Transverse colon (tissue), 4 donors: Measurements from ENCODE around the gene ARHGAP23. TPM values are rescaled to one million over a fixed set of nuclear protein-coding genes. Genes with fewer than 3 reads are reported as not detected.
"Not testable (repeated sequence)": the region's sequence is repeated elsewhere in the genome, so short reads cannot be mapped to it uniquely, and the experiment has no call there.

Experiments
- DNase-seq: peaks from one replicate; pipeline ENCODE4 v3.0.0-alpha.2; 2019
- H3K27ac ChIP-seq, 4 donors: fragments of 200-600 bp; sonication (generic); 2 replicates each; pipeline ENCODE4 v1.5.1; 2016 to 2018; ENCODE audit warnings: inconsistent platforms in 4 of 4
- H3K27me3 ChIP-seq: fragments of 200-600 bp; sonication (generic); 2 replicates; pipeline ENCODE4 v1.5.1; 2017; ENCODE audit warnings: inconsistent platforms
- H3K36me3 ChIP-seq, 4 donors: fragments of 200-600 bp; sonication (generic); 2 replicates each; pipeline ENCODE4 v1.5.1; 2017 to 2019; ENCODE audit warnings: inconsistent platforms in 4 of 4
- H3K4me1 ChIP-seq, 4 donors: fragments of 200-600 bp; sonication (generic); 2 replicates each; pipeline ENCODE4 v1.5.1; 2017 to 2020; ENCODE audit warnings: inconsistent platforms in 4 of 4
- H3K4me3 ChIP-seq, 4 donors: fragments of 200-600 bp; sonication (generic); 1 replicate in 1 of 4; 2 replicates in 3 of 4; pipeline versions ENCODE4 v1.5.1 to v1.6.1; 2017 to 2019; ENCODE audit warnings: inconsistent platforms in 4 of 4
- H3K9me3 ChIP-seq, 2 donors: fragments of 200-600 bp; sonication (generic); 2 replicates each; pipeline ENCODE4 v1.5.1; 2017 to 2019; ENCODE audit warnings: inconsistent platforms in 2 of 2
- EP300 ChIP-seq: sonication (generic); formaldehyde crosslinking; IDR thresholded peaks from one replicate; pipeline ENCODE4 v1.6.1; 2017; ENCODE audit warnings: antibody characterized with exemption, low read depth
- POLR2A ChIP-seq: fragments of 450-650 bp; IDR thresholded peaks from one replicate; pipeline ENCODE4 v1.6.1; 2016; ENCODE audit warnings: antibody characterized with exemption, mild to moderate bottlenecking, moderate library complexity
- POLR2AphosphoS5 ChIP-seq, 3 donors: sonication (generic); formaldehyde crosslinking; IDR thresholded peaks; one replicate each; pipeline ENCODE4 v1.6.1; 2016; ENCODE audit warnings: antibody characterized with exemption in 3 of 3
- WGBS, 2 donors: methylation state at CpG; one replicate each; pipeline ENCODE4 v1.1.5; 2018; ENCODE audit warnings: low coverage in 1 of 2; 5-methylcytosine and 5-hydroxymethylcytosine counted together
- in situ Hi-C, 4 donors: fragments of 200-750 bp; cut with MboI; loops; one replicate each; pipeline versions ENCODE4 v1.15.0 to v1.15.1; 2017; ENCODE audit warnings: low sequenced_read_pairs in 3 of 4, low pct_ligation_motif_present in 1 of 4, low pct_unique_long_range_greater_than_20kb in 1 of 4
- intact Hi-C: fragments of 100-400 bp; cut with DNase I; formaldehyde crosslinking; loops from one replicate; pipeline ENCODE4 v1.15.1; 2023; ENCODE audit warnings: low total_unique reads
- total RNA-seq, 4 donors: library from RNA; depleted of rRNA; stranded (reverse); fragments of >200 nt; gene quantifications; one replicate each; pipeline ENCODE4 v1.1.0, GENCODE V29; 2016
- TF ChIP-seq, protein P1 (sequence below), 5 experiments: fragments of 200-600 bp in 3 of 5; fragments of 450-650 bp in 2 of 5; sonication (generic) in 3 of 5; IDR thresholded peaks; 1 replicate in 2 of 5; 2 replicates in 3 of 5; pipeline ENCODE4 v1.5.1; 2016 to 2017; ENCODE audit warnings: antibody characterized with exemption in 5 of 5, inconsistent platforms in 3 of 5, mild to moderate bottlenecking in 2 of 5, moderate library complexity in 1 of 5

ARHGAP23 gene
- total RNA-seq, 4 donors from 2014 or later, result 4.5 to 21.7 (median 17.0) TPM

DNA sequence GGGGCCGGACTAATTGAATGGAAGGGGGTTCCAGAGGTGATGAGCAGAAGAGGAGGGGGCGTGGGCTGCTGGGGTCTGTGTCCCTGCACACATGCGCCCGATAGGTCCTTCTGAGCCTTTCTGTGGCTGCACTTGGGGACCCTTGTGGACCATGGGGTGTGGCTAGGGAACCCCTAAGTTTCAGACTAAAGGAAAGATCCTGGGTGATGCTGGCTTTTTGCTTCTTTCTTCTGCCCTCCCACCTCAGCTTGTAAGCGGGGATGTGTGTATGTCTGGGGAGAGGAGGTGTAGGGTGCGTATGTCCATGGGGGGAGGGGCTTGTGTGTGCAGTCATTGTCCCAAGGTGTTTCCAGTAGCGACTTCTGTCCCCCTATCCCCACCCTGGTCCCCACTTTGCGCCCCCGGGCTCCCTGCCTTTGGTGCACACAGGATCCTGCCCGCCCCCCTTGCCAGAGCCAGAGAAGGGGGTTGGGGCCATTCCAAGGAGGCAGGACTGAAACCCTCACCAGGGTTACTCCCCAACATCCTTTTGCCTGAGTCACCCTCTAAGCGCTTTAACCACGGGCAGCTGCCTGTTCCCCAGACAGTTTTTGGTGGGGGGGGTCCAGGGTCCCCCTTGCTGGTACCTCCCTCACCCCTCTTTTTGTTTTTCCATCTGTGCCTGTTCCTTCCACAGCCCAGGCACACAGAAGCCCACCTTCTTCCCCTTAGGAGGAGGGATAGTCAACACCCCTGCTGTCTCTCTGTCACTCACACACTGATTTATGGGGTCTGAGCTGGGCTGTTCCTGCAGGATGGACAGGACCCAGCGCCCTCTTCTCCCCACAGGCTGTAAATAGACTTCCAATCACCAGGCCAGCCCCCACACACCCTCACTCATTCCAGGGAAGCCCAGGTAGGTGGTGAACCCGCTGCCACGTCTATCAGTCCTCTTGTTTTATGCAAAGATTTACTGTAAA is 83.2 kb downstream of the ARHGAP23 start:
- H3K4me3 ChIP-seq, result peak overlapping the region in 1 of 4 donors; percentile 34
- H3K27ac ChIP-seq, result no peak overlapping the region
- no peak for DNase-seq
- in situ Hi-C loops, result no loop called here
- no peaks in the 10 kb centered on the region for H3K9me3 ChIP-seq
- TF ChIP-seq POLR2A (no peak), EP300 (no peak), POLR2AphosphoS5 (IDR thresholded peaks at IDR 0.05) (no peak)
- TF ChIP-seq, protein P1, sequence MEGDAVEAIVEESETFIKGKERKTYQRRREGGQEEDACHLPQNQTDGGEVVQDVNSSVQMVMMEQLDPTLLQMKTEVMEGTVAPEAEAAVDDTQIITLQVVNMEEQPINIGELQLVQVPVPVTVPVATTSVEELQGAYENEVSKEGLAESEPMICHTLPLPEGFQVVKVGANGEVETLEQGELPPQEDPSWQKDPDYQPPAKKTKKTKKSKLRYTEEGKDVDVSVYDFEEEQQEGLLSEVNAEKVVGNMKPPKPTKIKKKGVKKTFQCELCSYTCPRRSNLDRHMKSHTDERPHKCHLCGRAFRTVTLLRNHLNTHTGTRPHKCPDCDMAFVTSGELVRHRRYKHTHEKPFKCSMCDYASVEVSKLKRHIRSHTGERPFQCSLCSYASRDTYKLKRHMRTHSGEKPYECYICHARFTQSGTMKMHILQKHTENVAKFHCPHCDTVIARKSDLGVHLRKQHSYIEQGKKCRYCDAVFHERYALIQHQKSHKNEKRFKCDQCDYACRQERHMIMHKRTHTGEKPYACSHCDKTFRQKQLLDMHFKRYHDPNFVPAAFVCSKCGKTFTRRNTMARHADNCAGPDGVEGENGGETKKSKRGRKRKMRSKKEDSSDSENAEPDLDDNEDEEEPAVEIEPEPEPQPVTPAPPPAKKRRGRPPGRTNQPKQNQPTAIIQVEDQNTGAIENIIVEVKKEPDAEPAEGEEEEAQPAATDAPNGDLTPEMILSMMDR (IDR thresholded peaks at IDR 0.05), result no peak
- peaks cover 0 to 16% (median 14%) of the 10 kb centered on the region in 4 donors for H3K4me1 ChIP-seq
- 64 to 66% methylated on average over 3 to 15 of the region's 15 CpGs for whole genome bisulfite sequencing, 2 donors
- H3K27me3 ChIP-seq, result peaks cover 36% of the 10 kb centered on the region
- no peaks in the 10 kb centered on the region for H3K36me3 ChIP-seq
- intact Hi-C loops, result no loop called here

DNA sequence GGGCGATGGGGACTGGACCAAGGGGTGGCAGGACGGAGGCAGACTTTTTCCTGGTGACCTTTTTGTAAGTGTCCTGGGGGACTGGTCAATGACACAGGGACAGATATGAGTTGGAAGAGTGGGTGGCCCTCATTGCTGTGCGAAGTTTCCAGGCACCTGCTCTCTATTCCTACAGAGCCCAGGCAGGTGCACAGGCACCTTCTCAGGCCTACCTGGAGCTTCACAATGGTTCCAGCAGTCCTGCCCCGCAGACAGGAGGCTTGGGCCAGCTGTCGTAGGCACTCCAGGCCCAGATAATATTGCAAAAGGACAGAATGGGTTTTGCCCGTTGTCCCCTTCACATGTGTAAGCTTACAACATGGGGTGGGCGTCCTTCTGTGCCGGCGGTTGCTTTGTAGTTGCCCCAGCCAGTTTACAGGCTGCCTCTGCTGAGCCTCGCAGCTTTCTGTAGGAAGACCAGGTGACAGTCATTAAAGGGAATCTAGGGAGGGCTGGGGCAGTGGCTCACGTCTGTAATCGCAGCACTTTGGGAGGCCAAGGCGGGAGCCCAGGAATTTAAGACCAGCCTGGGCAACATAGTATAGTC is 84.3 kb downstream of the ARHGAP23 start:
- in situ Hi-C loops, result no loop called here
- Histone ChIP-seq H3K4me3 (no peak overlapping the region), H3K27me3 (peaks cover 36% of the 10 kb centered on the region), H3K27ac (no peak overlapping the region), H3K9me3 (no peaks in the 10 kb centered on the region), H3K4me1 (peaks cover 0 to 16% (median 14%) of the 10 kb centered on the region in 4 donors), H3K36me3 (no peaks in the 10 kb centered on the region)
- intact Hi-C loops, result no loop called here
- 73% methylated on average over 13 of the region's 13 CpGs; no CpG with 5 or more reads in 1 of the 2 donors for WGBS, 2 donors
- DNase-seq, result no peak
- TF ChIP-seq POLR2A, result no peak
- TF ChIP-seq, protein P1 (IDR thresholded peaks at IDR 0.05), result no peak

DNA sequence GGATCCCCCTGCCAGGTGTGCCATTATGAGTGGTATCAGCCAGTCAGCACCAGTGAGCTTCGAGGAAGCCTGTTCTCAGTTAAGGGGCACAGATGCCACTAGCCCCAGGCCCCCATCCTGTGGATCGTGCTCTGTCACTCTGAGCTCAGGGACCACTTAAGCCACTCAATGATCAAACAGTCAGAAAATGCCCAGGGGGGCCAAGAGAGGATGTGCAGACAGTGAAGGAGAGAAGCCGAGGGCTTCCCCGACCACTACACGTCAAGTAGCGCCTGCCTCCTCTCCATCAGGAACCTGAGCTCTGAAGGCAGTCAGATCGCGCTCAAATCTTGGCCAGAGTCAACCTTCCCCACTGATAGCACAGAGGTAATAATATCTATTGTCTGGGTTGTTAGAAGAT is 98.3 kb downstream of the ARHGAP23 start:
- H3K27ac ChIP-seq, H3K4me1 ChIP-seq, H3K4me3 ChIP-seq, DNase-seq, H3K36me3 ChIP-seq, H3K9me3 ChIP-seq, intact Hi-C loops, in situ Hi-C loops: not testable (repeated sequence)
- 70% methylated on average over 8 of the region's 8 CpGs; no CpG with 5 or more reads in 1 of the 2 donors for WGBS, 2 donors
- H3K27me3 ChIP-seq, result peaks cover 34% of the 10 kb centered on the region

DNA sequence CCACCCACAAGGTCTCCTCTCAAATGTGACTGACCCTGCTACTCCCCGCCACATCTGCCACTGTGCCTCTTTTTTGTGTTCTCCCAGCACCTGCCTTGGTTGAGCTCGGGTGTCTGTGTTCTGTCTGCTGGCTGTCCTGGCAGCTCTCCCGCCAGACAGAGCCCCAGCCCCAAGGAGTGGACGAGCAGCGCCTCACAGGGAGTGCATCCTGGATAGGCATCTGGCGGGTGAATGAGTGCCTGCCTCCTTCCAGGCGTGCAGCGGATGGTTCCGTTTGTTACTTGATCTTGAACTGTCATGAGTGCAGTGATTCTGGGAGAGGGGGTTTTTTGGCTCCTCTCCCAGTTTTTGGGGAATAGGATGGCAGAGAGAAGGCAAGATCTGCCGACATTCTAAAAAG is 99.9 kb downstream of the ARHGAP23 start:
- DNase-seq, H3K36me3 ChIP-seq, intact Hi-C loops, H3K4me3 ChIP-seq, in situ Hi-C loops, H3K4me1 ChIP-seq, H3K9me3 ChIP-seq, H3K27ac ChIP-seq: not testable (repeated sequence)
- WGBS, 2 donors, result 24 to 35% methylated on average over 2 to 10 of the region's 10 CpGs
- H3K27me3 ChIP-seq, result peaks cover 50% of the 10 kb centered on the region

DNA sequence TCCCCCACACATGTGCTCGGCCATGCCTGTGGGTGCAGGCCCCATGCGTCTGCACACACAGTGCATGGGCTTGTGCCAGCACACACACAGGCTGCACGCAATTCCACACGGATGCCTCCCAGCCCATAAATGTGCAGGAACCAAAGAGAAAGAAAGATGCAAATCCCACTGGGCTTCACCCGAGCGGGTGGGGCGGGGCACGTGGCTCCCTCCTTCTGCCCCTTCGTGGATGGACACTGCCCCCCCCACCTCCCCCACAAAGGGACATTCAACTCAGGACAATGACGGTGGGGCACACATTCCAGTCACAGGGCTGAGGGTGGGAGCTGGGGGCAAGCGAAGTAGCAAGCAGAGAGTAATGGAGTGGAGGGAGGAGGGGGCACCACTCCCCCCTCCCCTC is 102.6 kb downstream of the ARHGAP23 start:
- H3K4me3 ChIP-seq, in situ Hi-C loops, intact Hi-C loops, H3K27ac ChIP-seq, DNase-seq, H3K9me3 ChIP-seq, H3K4me1 ChIP-seq, H3K36me3 ChIP-seq: not testable (repeated sequence)
- 32% methylated on average over 11 of the region's 11 CpGs; no CpG with 5 or more reads in 1 of the 2 donors for WGBS, 2 donors
- H3K27me3 ChIP-seq, result peaks cover 76% of the 10 kb centered on the region

DNA sequence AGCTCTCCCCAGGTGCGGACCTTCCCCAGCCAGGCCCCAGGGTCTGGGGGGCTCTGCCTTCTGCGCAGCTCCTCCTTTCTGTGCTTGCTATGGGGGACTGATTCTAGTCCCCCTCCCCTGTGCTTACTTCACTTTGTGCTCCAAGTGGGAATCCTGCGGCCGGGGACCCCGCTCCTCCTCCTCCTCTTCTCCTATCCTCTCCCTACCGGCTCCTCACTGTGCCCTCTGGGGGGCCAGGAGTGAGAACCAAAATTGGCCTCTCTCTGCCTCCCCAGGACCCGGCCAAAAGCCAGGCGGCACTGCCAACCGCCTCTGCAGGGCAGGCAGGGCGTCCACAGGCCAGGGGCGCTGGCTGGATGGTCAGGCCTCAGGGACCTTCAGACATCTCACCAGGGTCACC is 103.5 kb downstream of the ARHGAP23 start:
- peaks cover 85% of the 10 kb centered on the region for H3K27me3 ChIP-seq

More for the DNA sequence above, 103.5 kb downstream of the ARHGAP23 start:
- DNase-seq, H3K27ac ChIP-seq, H3K4me1 ChIP-seq, H3K9me3 ChIP-seq, H3K36me3 ChIP-seq, H3K4me3 ChIP-seq, in situ Hi-C loops, intact Hi-C loops: not testable (repeated sequence)
- WGBS, 2 donors, result 79% methylated on average over 11 of the region's 11 CpGs; no CpG with 5 or more reads in 1 of the 2 donors
